H9 (cell line): Measurements from ENCODE around the gene DNAJC30. TPM values are rescaled to one million over a fixed set of nuclear protein-coding genes. Genes with fewer than 3 reads are reported as not detected.

ENCODE experiments used
- DNase-seq: peaks from one replicate; pipeline ENCODE4 v3.0.0-alpha.2; 2017
- H2AFZ ChIP-seq: one replicate; pipeline ENCODE4 v1.6.1; 2013; ENCODE audit warnings: mild to moderate bottlenecking, low read length, control low read depth, moderate library complexity
- H2AK5ac ChIP-seq: 2 replicates; pipeline ENCODE4 v1.6.1; 2013; ENCODE audit warnings: low read length, control low read depth, mixed read lengths; ENCODE audit not compliant: insufficient read length
- H2BK120ac ChIP-seq: one replicate; pipeline ENCODE4 v1.6.1; 2013; ENCODE audit warnings: low read depth, mild to moderate bottlenecking, low read length, control low read depth, inconsistent platforms; ENCODE audit not compliant: poor library complexity, severe bottlenecking
- H2BK12ac ChIP-seq: 2 replicates; pipeline ENCODE4 v1.6.1; 2013; ENCODE audit warnings: low read length, control low read depth, mixed read lengths, low read depth; ENCODE audit not compliant: insufficient read length
- H2BK15ac ChIP-seq: 2 replicates; pipeline ENCODE4 v1.6.1; 2013; ENCODE audit warnings: low read depth, low read length, control low read depth
- H2BK20ac ChIP-seq: one replicate; pipeline ENCODE4 v1.6.1; 2013; ENCODE audit warnings: low read depth, mild to moderate bottlenecking, low read length, control low read depth, inconsistent platforms; ENCODE audit not compliant: poor library complexity, severe bottlenecking
- H2BK5ac ChIP-seq: 2 replicates; pipeline ENCODE4 v1.6.1; 2013; ENCODE audit warnings: low read length, control low read depth, mixed read lengths; ENCODE audit not compliant: insufficient read length
- H3K14ac ChIP-seq: 2 replicates; pipeline ENCODE4 v1.6.1; 2013; ENCODE audit warnings: low read length, control low read depth; ENCODE audit not compliant: insufficient read depth
- H3K18ac ChIP-seq: 2 replicates; pipeline ENCODE4 v1.6.1; 2013; ENCODE audit warnings: low read depth, mild to moderate bottlenecking, mixed read lengths, low read length, control low read depth; ENCODE audit not compliant: insufficient read length
- H3K23ac ChIP-seq: 2 replicates; pipeline ENCODE4 v1.6.1; 2013; ENCODE audit warnings: low read length, control low read depth, mixed read lengths, low read depth; ENCODE audit not compliant: insufficient read length
- H3K23me2 ChIP-seq: 2 replicates; pipeline ENCODE4 v1.6.1; 2013; ENCODE audit warnings: low read depth, mild to moderate bottlenecking, mixed read lengths, low read length, control low read depth; ENCODE audit not compliant: insufficient read length, poor library complexity, severe bottlenecking
- H3K27ac ChIP-seq: 2 replicates; pipeline ENCODE4 v1.5.1; 2013; ENCODE audit warnings: low read length, control low read depth, mixed read lengths, low read depth; ENCODE audit not compliant: insufficient read length
- H3K27me3 ChIP-seq: 2 replicates; pipeline ENCODE4 v1.6.1; 2013; ENCODE audit warnings: low read length, control low read depth, inconsistent platforms; ENCODE audit not compliant: insufficient read depth
- H3K4ac ChIP-seq: 2 replicates; pipeline ENCODE4 v1.6.1; 2013; ENCODE audit warnings: low read depth, mild to moderate bottlenecking, control low read depth, inconsistent platforms, low read length, moderate library complexity
- H3K4me1 ChIP-seq: 2 replicates; pipeline ENCODE4 v1.6.1; 2013; ENCODE audit warnings: low read length, control low read depth, inconsistent platforms; ENCODE audit not compliant: insufficient read depth
- H3K4me2 ChIP-seq: 2 replicates; pipeline ENCODE4 v1.6.1; 2013; ENCODE audit warnings: low read length, control low read depth, mixed read lengths; ENCODE audit not compliant: insufficient read length, insufficient read depth
- H3K56ac ChIP-seq: 2 replicates; pipeline ENCODE4 v1.6.1; 2013; ENCODE audit warnings: low read depth, mild to moderate bottlenecking, mixed read lengths, low read length, control low read depth; ENCODE audit not compliant: insufficient read length
- H3K79me1 ChIP-seq: 2 replicates; pipeline ENCODE4 v1.6.1; 2013; ENCODE audit warnings: low read depth, mild to moderate bottlenecking, moderate library complexity, low read length, control low read depth, inconsistent platforms; ENCODE audit not compliant: insufficient read depth, poor library complexity, severe bottlenecking
- H3K79me2 ChIP-seq: 2 replicates; pipeline ENCODE4 v1.6.1; 2013; ENCODE audit warnings: low read length, control low read depth, inconsistent platforms; ENCODE audit not compliant: insufficient read depth
- H3K9ac ChIP-seq: 2 replicates; pipeline ENCODE4 v1.6.1; 2013; ENCODE audit warnings: low read length, control low read depth, mixed read lengths; ENCODE audit not compliant: insufficient read length; ENCODE audit errors: extremely low read depth
- H3K9me3 ChIP-seq: one replicate; pipeline ENCODE4 v1.6.1; 2013; ENCODE audit warnings: low read depth, low read length, inconsistent platforms; ENCODE audit not compliant: control insufficient read depth
- H3T11ph ChIP-seq: one replicate; pipeline ENCODE4 v1.6.1; 2013; ENCODE audit warnings: mild to moderate bottlenecking, low read length, control low read depth, inconsistent platforms
- H4K20me1 ChIP-seq: one replicate; pipeline ENCODE4 v1.6.1; 2013; ENCODE audit not compliant: control insufficient read depth, insufficient read length, insufficient read depth
- H4K5ac ChIP-seq: 2 replicates; pipeline ENCODE4 v1.6.1; 2013; ENCODE audit warnings: low read depth, mild to moderate bottlenecking, mixed read lengths, low read length, control low read depth; ENCODE audit not compliant: insufficient read length
- H4K8ac ChIP-seq: replicated peaks from 2 replicates; pipeline ENCODE4 v1.6.1; 2013; ENCODE audit warnings: low read length, control low read depth, mixed read lengths, low read depth; ENCODE audit not compliant: insufficient read length
- H4K91ac ChIP-seq: 2 replicates; pipeline ENCODE4 v1.6.1; 2013; ENCODE audit warnings: low read depth, mild to moderate bottlenecking, moderate library complexity, mixed read lengths, low read length, control low read depth; ENCODE audit not compliant: insufficient read length
- H3K27ac Mint-ChIP-seq, 3 experiments: 2 replicates in 2 of 3; 3 replicates in 1 of 3; pipeline ENCODE4 v1.8.0; 2020 to 2021; ENCODE audit warnings: mixed read lengths in 3 of 3, mild to moderate bottlenecking in 1 of 3, moderate library complexity in 1 of 3
- H3K27me3 Mint-ChIP-seq: 2 replicates; pipeline ENCODE4 v1.8.0; 2021; ENCODE audit warnings: low read depth, mild to moderate bottlenecking, moderate library complexity, mixed read lengths
- H3K36me3 Mint-ChIP-seq, 3 experiments: 2 replicates in 2 of 3; 3 replicates in 1 of 3; pipeline ENCODE4 v1.8.0; 2020 to 2021; ENCODE audit warnings: low read depth in 3 of 3, mixed read lengths in 3 of 3; ENCODE audit not compliant: insufficient read depth in 1 of 3
- H3K4me1 Mint-ChIP-seq, 2 experiments: 2 replicates each; pipeline ENCODE4 v1.8.0; 2020; ENCODE audit warnings: mixed read lengths in 2 of 2
- H3K4me3 Mint-ChIP-seq, 2 experiments: 2 replicates in 1 of 2; 3 replicates in 1 of 2; pipeline ENCODE4 v1.8.0; 2020 to 2021; ENCODE audit warnings: mild to moderate bottlenecking in 2 of 2, mixed read lengths in 2 of 2, moderate library complexity in 1 of 2
- H3K9me3 Mint-ChIP-seq, 2 experiments: 2 replicates in 1 of 2; 3 replicates in 1 of 2; pipeline ENCODE4 v1.8.0; 2020; ENCODE audit warnings: mild to moderate bottlenecking in 2 of 2, mixed read lengths in 2 of 2, moderate library complexity in 1 of 2
- WGBS: extraction: QIAGEN DNeasy Blood & Tissue Kit; methylation state at CpG from one replicate; pipeline ENCODE4 v1.1.7; 2013; ENCODE audit warnings: missing lambda C conversion rate, low lambda C conversion rate, mixed read lengths; ENCODE audit not compliant: insufficient read length; ENCODE audit errors: extremely low coverage; 5-methylcytosine and 5-hydroxymethylcytosine counted together
- total RNA-seq: library from RNA; stranded (reverse); gene quantifications from 2 replicates; pipeline ENCODE4 v1.2.1, GENCODE V29; 2021
- TF ChIP-seq, protein P1 (sequence below): fragments of 200-600 bp; sonication (generic); conservative IDR thresholded peaks from 3 replicates; pipeline ENCODE4 v1.8.0; 2021; ENCODE audit warnings: antibody characterized with exemption, mild to moderate bottlenecking

Gene DNAJC30
- total RNA-seq, 1 experiment from 2014 or later, result 8.1 TPM

GRCh38 chr7:73690646-73691045 lies 7.4 kb upstream of the DNAJC30 start:
- H4K5ac ChIP-seq, result no peak overlapping the region
- H3K9me3 ChIP-seq, result no peaks in the 10 kb centered on the region
- no peak overlapping the region for H2BK120ac ChIP-seq
- H3K23ac ChIP-seq, result no peak overlapping the region
- no peak overlapping the region for H3T11ph ChIP-seq
- H3K9ac ChIP-seq, result no peak overlapping the region
- H4K20me1 ChIP-seq, result no peaks in the 10 kb centered on the region
- TF ChIP-seq, protein P1, sequence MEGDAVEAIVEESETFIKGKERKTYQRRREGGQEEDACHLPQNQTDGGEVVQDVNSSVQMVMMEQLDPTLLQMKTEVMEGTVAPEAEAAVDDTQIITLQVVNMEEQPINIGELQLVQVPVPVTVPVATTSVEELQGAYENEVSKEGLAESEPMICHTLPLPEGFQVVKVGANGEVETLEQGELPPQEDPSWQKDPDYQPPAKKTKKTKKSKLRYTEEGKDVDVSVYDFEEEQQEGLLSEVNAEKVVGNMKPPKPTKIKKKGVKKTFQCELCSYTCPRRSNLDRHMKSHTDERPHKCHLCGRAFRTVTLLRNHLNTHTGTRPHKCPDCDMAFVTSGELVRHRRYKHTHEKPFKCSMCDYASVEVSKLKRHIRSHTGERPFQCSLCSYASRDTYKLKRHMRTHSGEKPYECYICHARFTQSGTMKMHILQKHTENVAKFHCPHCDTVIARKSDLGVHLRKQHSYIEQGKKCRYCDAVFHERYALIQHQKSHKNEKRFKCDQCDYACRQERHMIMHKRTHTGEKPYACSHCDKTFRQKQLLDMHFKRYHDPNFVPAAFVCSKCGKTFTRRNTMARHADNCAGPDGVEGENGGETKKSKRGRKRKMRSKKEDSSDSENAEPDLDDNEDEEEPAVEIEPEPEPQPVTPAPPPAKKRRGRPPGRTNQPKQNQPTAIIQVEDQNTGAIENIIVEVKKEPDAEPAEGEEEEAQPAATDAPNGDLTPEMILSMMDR, result no peak
- H2BK5ac ChIP-seq, result no peak overlapping the region
- no peaks in the 10 kb centered on the region for H3K4me1 Mint-ChIP-seq
- H3K56ac ChIP-seq, result no peak overlapping the region
- H3K36me3 Mint-ChIP-seq, result peaks cover 46 to 85% (median 70%) of the 10 kb centered on the region in 3 experiments
- no peak overlapping the region for H3K18ac ChIP-seq
- H3K4ac ChIP-seq, result no peak overlapping the region
- no peak overlapping the region for H3K27ac Mint-ChIP-seq
- no peak overlapping the region for H3K4me3 Mint-ChIP-seq
- no peaks in the 10 kb centered on the region for H3K23me2 ChIP-seq
- no peak overlapping the region for H2BK15ac ChIP-seq
- peaks cover 3% of the 10 kb centered on the region; the same call in 1 of the 2 replicates for H3K79me2 ChIP-seq
- no peak overlapping the region for H4K8ac ChIP-seq
- no peak for DNase-seq
- no peak overlapping the region for H4K91ac ChIP-seq
- H3K4me2 ChIP-seq, result no peak overlapping the region
- H2AFZ ChIP-seq, result no peak overlapping the region
- no CpG with 5 or more reads among the region's 7 CpGs for WGBS
- no peak overlapping the region for H3K27ac ChIP-seq
- H3K27me3 Mint-ChIP-seq, result no peaks in the 10 kb centered on the region; the same call in 1 of the 2 replicates
- H2BK12ac ChIP-seq, result no peak overlapping the region
- no peaks in the 10 kb centered on the region for H3K9me3 Mint-ChIP-seq
- H3K4me1 ChIP-seq, result no peaks in the 10 kb centered on the region
- H2AK5ac ChIP-seq, result no peak overlapping the region
- no peak overlapping the region for H3K14ac ChIP-seq
- no peak overlapping the region for H2BK20ac ChIP-seq
- no peaks in the 10 kb centered on the region for H3K27me3 ChIP-seq
- H3K79me1 ChIP-seq, result peaks cover 3% of the 10 kb centered on the region
